ENCODE measurements around the gene OR10G4.

- no peak for TF ChIP-seq EZH2phosphoT487 (IDR thresholded peaks at IDR 0.05; ENCODE audit: low read depth, severe bottlenecking, unreplicated experiment)
- no peak for TF ChIP-seq CTCF (IDR thresholded peaks at IDR 0.05; ENCODE audit: poor library complexity)
Measured at GRCh38 chr11:124012697-124013096, at the start of gene OR10G4.

Data from hepatocyte (in vitro differentiated cells).